PFSK-1 (cell line): Measurements from ENCODE around the gene BCL2L1.

ENCODE experiments used
- FOXP2 ChIP-seq: optimal IDR thresholded peaks from 2 replicates; pipeline ENCODE3; 2011; ENCODE audit warnings: borderline replicate concordance, control low read depth, inconsistent platforms; ENCODE audit not compliant: insufficient read depth; ENCODE audit errors: extremely low read length, extremely low read depth
- POLR2AphosphoS5 ChIP-seq: IDR thresholded peaks from 2 replicates; pipeline ENCODE4 v1.6.1; 2012; ENCODE audit warnings: low read depth, mild to moderate bottlenecking, control low read depth, low read length, moderate library complexity
- REST ChIP-seq, 2 experiments: IDR thresholded peaks; 2 replicates each; pipeline versions ENCODE4 v1.6.1 to v1.8.0; 2011 to 2012; ENCODE audit warnings: low read depth in 2 of 2, low read length in 2 of 2, control low read depth in 1 of 2, inconsistent platforms in 1 of 2, mild to moderate bottlenecking in 1 of 2, moderate library complexity in 1 of 2; ENCODE audit not compliant: insufficient read depth in 1 of 2
- SIN3A ChIP-seq: IDR thresholded peaks from 2 replicates; pipeline ENCODE4 v1.6.1; 2012; ENCODE audit warnings: mild to moderate bottlenecking, low read length, moderate library complexity, borderline replicate concordance; ENCODE audit not compliant: insufficient read depth
- TAF1 ChIP-seq: IDR thresholded peaks from 2 replicates; pipeline ENCODE4 v1.6.1; 2012; ENCODE audit warnings: low read length, control low read depth, borderline replicate concordance; ENCODE audit not compliant: insufficient read depth

The BCL2L1 gene

GRCh38 chr20:31644701-31645100, 78.0 kb downstream of the BCL2L1 start:
- TF ChIP-seq REST (IDR thresholded peaks at IDR 0.05; ENCODE audit: insufficient read depth in 1 of 2, low read depth in 2 of 2, low read length in 2 of 2) (no peak), TAF1 (no peak), FOXP2 (no peak), SIN3A (no peak), POLR2AphosphoS5 (no peak)

DNA sequence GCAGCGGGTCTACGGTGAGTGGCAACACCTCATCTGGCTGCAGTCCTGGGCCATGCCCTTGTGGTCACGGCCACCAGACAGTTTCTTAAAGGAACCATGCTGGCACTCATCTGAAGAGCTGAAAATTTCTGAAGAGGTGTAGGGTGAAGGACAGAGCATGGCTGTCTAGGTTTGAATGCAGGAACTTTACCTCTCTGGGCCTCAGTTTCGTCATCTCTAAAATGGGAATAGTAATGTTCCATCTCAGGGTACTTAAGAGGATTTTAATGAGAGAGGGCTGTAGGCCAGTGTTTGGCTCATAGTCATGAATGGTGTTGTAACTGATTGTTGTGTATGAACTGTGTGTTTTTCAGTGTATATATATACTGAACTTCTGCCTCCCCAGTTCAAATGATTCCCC, 79.1 kb downstream of the BCL2L1 start:
- no peak for TF ChIP-seq SIN3A
- no peak for TF ChIP-seq FOXP2
- TF ChIP-seq POLR2AphosphoS5 = no peak
- no peak for TF ChIP-seq REST (IDR thresholded peaks at IDR 0.05; ENCODE audit: insufficient read depth in 1 of 2, low read depth in 2 of 2, low read length in 2 of 2)
- no peak for TF ChIP-seq TAF1

- TF ChIP-seq REST (IDR thresholded peaks at IDR 0.05; ENCODE audit: insufficient read depth in 1 of 2, low read depth in 2 of 2, low read length in 2 of 2) = no peak
- no peak for TF ChIP-seq TAF1
Measured at GRCh38 chr20:31642837-31643236, 79.8 kb downstream of the BCL2L1 start.

GRCh38 chr20:31641391-31641790, 81.3 kb downstream of the BCL2L1 start:
- no peak for TF ChIP-seq SIN3A
- TF ChIP-seq FOXP2 = no peak
- no peak for TF ChIP-seq REST (IDR thresholded peaks at IDR 0.05; ENCODE audit: insufficient read depth in 1 of 2, low read depth in 2 of 2, low read length in 2 of 2)
- no peak for TF ChIP-seq POLR2AphosphoS5
- TF ChIP-seq TAF1 = no peak

DNA sequence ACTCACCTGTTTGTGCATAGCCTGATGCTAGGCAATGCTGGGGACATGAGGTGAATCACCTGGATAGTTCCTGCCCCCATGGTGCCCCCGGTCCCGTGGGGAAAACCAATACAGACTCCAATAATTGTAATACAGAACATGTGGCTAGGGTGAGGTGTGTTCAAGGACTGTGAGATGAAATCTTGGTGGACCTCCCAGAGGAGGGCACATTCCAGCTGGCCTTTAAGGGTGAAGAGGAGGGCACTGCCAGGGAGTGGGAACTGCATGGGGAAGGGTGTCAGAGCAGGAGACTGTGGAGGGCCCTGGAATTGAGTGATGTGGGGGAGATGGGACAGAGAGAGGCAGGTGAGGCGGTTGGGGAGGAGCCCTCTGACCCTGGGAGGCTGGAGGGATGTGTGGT, 82.4 kb downstream of the BCL2L1 start:
- TF ChIP-seq FOXP2 (no peak), SIN3A (no peak), POLR2AphosphoS5 (no peak), TAF1 (no peak), REST (IDR thresholded peaks at IDR 0.05; ENCODE audit: insufficient read depth in 1 of 2, low read depth in 2 of 2, low read length in 2 of 2) (no peak)
